Subcutaneous adipose tissue (tissue), 4 donors: ENCODE data around the gene PPP2R5B. TPM values are rescaled to one million over a fixed set of nuclear protein-coding genes. Genes with fewer than 3 reads are reported as not detected.

Source experiments
- CTCF ChIP-seq: fragments of 450-650 bp; IDR thresholded peaks from one replicate; pipeline ENCODE4 v1.5.1; 2016; ENCODE audit warnings: low read depth, mild to moderate bottlenecking, control low read depth, antibody characterized with exemption, moderate library complexity
- total RNA-seq, 4 donors: library from RNA; depleted of rRNA; stranded (reverse); fragments of >200 nt; gene quantifications; one replicate each; pipeline ENCODE4 v1.1.0, GENCODE V29; 2016

The PPP2R5B gene
- total RNA-seq, 4 donors from 2014 or later = 8.8 to 19.8 (median 14.3) TPM

DNA sequence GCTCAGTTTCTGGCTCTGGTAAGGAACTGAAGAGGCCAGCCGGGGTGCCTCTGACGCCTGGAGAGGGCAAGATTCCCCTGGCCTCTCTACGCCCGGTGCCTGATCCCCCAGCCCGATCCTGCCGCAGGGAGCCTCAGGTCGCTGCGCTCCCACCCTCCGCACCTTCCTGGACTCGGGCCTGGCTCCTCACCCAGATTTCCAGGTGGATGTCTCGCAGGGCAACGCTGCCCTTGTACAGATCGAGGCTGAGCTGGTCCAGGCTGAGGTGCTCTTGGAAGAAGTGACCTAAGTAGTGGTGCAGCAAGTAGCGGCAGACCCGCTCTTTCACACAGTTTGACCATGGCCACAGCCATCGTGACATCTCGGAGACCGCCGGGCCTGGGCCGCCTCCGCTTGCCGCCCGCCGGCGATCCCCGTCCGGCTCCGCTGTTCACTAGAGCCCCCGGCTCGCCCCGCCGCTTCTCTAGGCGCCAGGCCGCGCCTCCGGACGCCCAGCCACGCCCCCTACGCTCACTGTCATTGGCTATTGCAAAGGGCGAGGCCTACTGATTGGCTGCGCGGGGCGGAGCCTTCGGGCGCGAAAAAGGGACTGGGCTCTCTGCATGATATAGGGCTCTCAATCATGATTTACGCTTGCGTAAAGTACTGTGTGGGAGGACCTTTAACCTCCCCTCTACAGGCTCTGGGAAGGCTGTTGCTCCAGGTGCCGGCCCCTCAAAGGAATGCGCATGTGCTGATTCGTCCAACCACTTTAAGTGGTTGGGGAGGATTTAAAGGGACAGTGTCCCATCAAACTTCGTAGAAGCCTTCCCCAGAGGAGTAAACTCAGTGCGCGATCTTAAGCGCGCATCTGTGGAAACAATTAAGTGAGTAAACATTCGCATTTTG lies 7.5 kb upstream of the PPP2R5B start, which contains the start of gene ATG2A:
Gene ATG2A, minus strand, starts transcription at position 435 of the 888 bp plus-strand sequence. Its CDS starts 74 bp downstream, at position 361.
- no peak for TF ChIP-seq CTCF

- TF ChIP-seq CTCF = no peak
These were observed 6.9 kb upstream of the PPP2R5B start for GRCh38 chr11:64917663-64917995.

GRCh38 chr11:64918017-64918416 lies 6.5 kb upstream of the PPP2R5B start:
- no peak for TF ChIP-seq CTCF

- TF ChIP-seq CTCF = no peak
These were observed 4.9 kb upstream of the PPP2R5B start for GRCh38 chr11:64919627-64920026.

DNA sequence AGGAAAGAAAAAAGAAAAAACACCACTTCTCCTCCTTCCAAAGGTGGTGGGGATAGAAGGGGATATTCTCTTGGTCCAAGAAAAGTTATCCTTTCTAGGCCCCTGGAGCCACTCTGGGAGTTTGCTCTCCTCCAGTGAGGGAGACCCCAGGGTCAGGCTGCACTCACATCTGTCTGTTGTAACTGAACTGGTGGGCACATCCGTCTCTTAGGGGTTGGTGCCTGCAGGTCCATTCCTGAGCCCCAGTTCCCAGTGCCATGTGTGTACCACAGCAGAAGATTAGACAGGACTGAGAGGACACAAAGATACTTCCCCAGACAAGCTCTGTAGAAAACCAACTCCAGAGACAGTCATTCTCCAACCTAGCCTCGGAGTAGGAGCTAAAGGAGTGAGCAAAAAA lies 4.4 kb upstream of the PPP2R5B start:
- no peak for TF ChIP-seq CTCF

DNA sequence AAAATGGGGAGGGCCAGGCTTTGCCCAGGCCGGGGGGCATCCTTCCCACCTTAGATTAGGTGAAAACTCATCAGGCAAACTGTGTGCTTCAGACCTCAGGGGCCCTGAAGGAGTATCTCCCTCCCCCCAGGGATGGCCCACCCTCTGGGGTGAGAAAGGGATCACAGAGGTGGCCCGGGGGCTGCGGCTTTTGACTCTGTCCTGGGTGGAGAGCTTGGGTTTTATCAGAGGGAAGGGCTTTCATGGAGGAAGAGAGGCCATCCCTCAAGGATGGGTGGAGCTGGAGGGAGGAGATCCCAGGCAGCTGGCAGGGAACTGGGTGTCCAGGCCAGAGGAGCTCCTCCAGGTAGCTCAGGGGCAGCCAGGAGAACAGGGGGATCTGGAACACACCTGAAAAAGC lies 3.1 kb upstream of the PPP2R5B start:
- no peak for TF ChIP-seq CTCF

GRCh38 chr11:64923151-64923661 lies 1.3 kb upstream of the PPP2R5B start:
- TF ChIP-seq CTCF = no peak
